ENCODE results near the gene ZKSCAN8.

GRCh38 chr6:28160233-28160632 lies 18.6 kb downstream of the ZKSCAN8 start:
- no peak for TF ChIP-seq CTCF (conservative IDR thresholded peaks at IDR 0.05; ENCODE audit: low read length)
- TF ChIP-seq EZH2phosphoT487 (IDR thresholded peaks at IDR 0.05; ENCODE audit: borderline replicate concordance, low read depth, low read length): no peak

Data from OCI-LY7 (cell line).